Germinal center (tissue), 1 donor: ENCODE measurements around the gene NACAD.
"Not testable (repeated sequence)": the region's sequence is repeated elsewhere in the genome, so short reads cannot be mapped to it uniquely, and the experiment has no call there.

ENCODE experiments used
- DNase-seq: peaks from one replicate; pipeline ENCODE4 v3.0.0; 2012; ENCODE audit warnings: mixed read lengths, low spot score

Gene NACAD

GRCh38 chr7:45055594-45056219, 33.1 kb downstream of the NACAD start:
- no peak for DNase-seq

- DNase-seq, result no peak
These were observed 33.8 kb downstream of the NACAD start for GRCh38 chr7:45055016-45055415.

- DNase-seq, result no peak
These were observed 34.3 kb downstream of the NACAD start for GRCh38 chr7:45054442-45054841.

GRCh38 chr7:45053941-45054340, 34.8 kb downstream of the NACAD start:
- no peak for DNase-seq

GRCh38 chr7:45053401-45053800, 35.4 kb downstream of the NACAD start:
- DNase-seq, result no peak

- no peak for DNase-seq
These were observed 36.8 kb downstream of the NACAD start for GRCh38 chr7:45052011-45052410.

- no peak for DNase-seq
These were observed 38.6 kb downstream of the NACAD start for GRCh38 chr7:45050198-45050597.

GRCh38 chr7:45048748-45049147, 40.0 kb downstream of the NACAD start:
- no peak for DNase-seq

GRCh38 chr7:45044338-45044737, 44.4 kb downstream of the NACAD start:
- DNase-seq, result no peak

GRCh38 chr7:45039106-45039505, 49.7 kb downstream of the NACAD start:
- no peak for DNase-seq

GRCh38 chr7:45037876-45038275, 50.9 kb downstream of the NACAD start:
- DNase-seq, result no peak

GRCh38 chr7:45036796-45037195, 52.0 kb downstream of the NACAD start:
- DNase-seq, result no peak

GRCh38 chr7:45036317-45036716, 52.5 kb downstream of the NACAD start:
- DNase-seq, result no peak

GRCh38 chr7:45035893-45036292, 52.9 kb downstream of the NACAD start:
- no peak for DNase-seq

- no peak for DNase-seq
These were observed 53.4 kb downstream of the NACAD start for GRCh38 chr7:45035371-45035770.

- not testable (repeated sequence) for DNase-seq
These were observed 54.1 kb downstream of the NACAD start for GRCh38 chr7:45034710-45035109.

- DNase-seq, result no peak
These were observed 54.9 kb downstream of the NACAD start for GRCh38 chr7:45033931-45034290.

- no peak for DNase-seq
These were observed 55.4 kb downstream of the NACAD start for GRCh38 chr7:45033261-45033930.

GRCh38 chr7:45032421-45032820, 56.3 kb downstream of the NACAD start:
- DNase-seq, result no peak

- no peak for DNase-seq
These were observed 56.9 kb downstream of the NACAD start for GRCh38 chr7:45031829-45032228.
